MM.1S (cell line): Measurements from ENCODE around the gene DARS2.
A peak's percentile ranks its signal among the peaks of the same experiment; 100 is the strongest.

ENCODE experiments used
- DNase-seq: peaks from one replicate; pipeline ENCODE4 v3.0.0-alpha.2; 2015
- H2AFZ ChIP-seq: fragments of 300-600 bp; sonication (generic); 2 replicates; pipeline ENCODE4 v1.6.0; 2016; ENCODE audit warnings: antibody characterized with exemption, low read length
- H3F3A ChIP-seq: fragments of 300-600 bp; sonication (generic); 2 replicates; pipeline ENCODE4 v1.6.1; 2016; ENCODE audit warnings: mild to moderate bottlenecking, antibody characterized with exemption, low read length, moderate library complexity, mixed read lengths; ENCODE audit not compliant: insufficient read depth
- H3K27ac ChIP-seq: fragments of 300-600 bp; sonication (generic); 2 replicates; pipeline ENCODE4 v1.5.1; 2016; ENCODE audit warnings: mild to moderate bottlenecking, low read length
- H3K27me3 ChIP-seq: fragments of 300-600 bp; sonication (generic); replicated peaks from 2 replicates; pipeline ENCODE4 v1.6.0; 2016; ENCODE audit warnings: low read length; ENCODE audit not compliant: insufficient read depth
- H3K36me3 ChIP-seq: fragments of 300-600 bp; sonication (generic); replicated peaks from 2 replicates; pipeline ENCODE4 v1.6.1; 2016; ENCODE audit warnings: mild to moderate bottlenecking, low read length, mixed read lengths; ENCODE audit not compliant: insufficient read depth
- H3K4me1 ChIP-seq: fragments of 300-600 bp; sonication (generic); 2 replicates; pipeline ENCODE4 v1.6.1; 2016; ENCODE audit warnings: low read length, mixed read lengths
- H3K4me2 ChIP-seq: fragments of 300-600 bp; sonication (generic); 2 replicates; pipeline ENCODE4 v1.6.0; 2016; ENCODE audit warnings: low read depth, low read length
- H3K4me3 ChIP-seq: fragments of 300-600 bp; sonication (generic); 2 replicates; pipeline ENCODE4 v1.5.1; 2016; ENCODE audit warnings: low read length, mixed read lengths
- H3K79me2 ChIP-seq: fragments of 300-600 bp; sonication (generic); 2 replicates; pipeline ENCODE4 v1.6.1; 2016; ENCODE audit warnings: mixed run types, low read length, mixed read lengths
- H3K9ac ChIP-seq: fragments of 300-600 bp; sonication (generic); 2 replicates; pipeline ENCODE4 v1.6.1; 2016; ENCODE audit warnings: low read length, mixed read lengths
- H3K9me2 ChIP-seq: fragments of 300-600 bp; sonication (generic); replicated peaks from 2 replicates; pipeline ENCODE4 v1.6.1; 2016; ENCODE audit warnings: mild to moderate bottlenecking, low read length, mixed read lengths; ENCODE audit not compliant: insufficient read depth
- H3K9me3 ChIP-seq: fragments of 300-600 bp; sonication (generic); replicated peaks from 2 replicates; pipeline ENCODE4 v1.6.1; 2016; ENCODE audit warnings: mild to moderate bottlenecking, low read length, mixed read lengths; ENCODE audit not compliant: insufficient read depth
- H4K20me1 ChIP-seq: fragments of 300-600 bp; sonication (generic); 2 replicates; pipeline ENCODE4 v1.6.1; 2016; ENCODE audit warnings: mild to moderate bottlenecking, low read length, moderate library complexity, mixed read lengths; ENCODE audit not compliant: insufficient read depth
- CTCF ChIP-seq: fragments of 300-600 bp; sonication (generic); IDR thresholded peaks from 2 replicates; pipeline ENCODE4 v1.5.1; 2016; ENCODE audit warnings: antibody characterized with exemption, low read length, mixed read lengths
- EZH2 ChIP-seq: fragments of 300-600 bp; sonication (generic); optimal IDR thresholded peaks from 2 replicates; pipeline ENCODE3; 2017; ENCODE audit warnings: low read depth, mild to moderate bottlenecking, antibody characterized with exemption, low read length, mixed read lengths
- EZH2phosphoT487 ChIP-seq: fragments of 300-600 bp; sonication (generic); IDR thresholded peaks from 2 replicates; pipeline ENCODE4 v1.6.1; 2018; ENCODE audit warnings: antibody characterized with exemption, low read length

DARS2 gene

DNA sequence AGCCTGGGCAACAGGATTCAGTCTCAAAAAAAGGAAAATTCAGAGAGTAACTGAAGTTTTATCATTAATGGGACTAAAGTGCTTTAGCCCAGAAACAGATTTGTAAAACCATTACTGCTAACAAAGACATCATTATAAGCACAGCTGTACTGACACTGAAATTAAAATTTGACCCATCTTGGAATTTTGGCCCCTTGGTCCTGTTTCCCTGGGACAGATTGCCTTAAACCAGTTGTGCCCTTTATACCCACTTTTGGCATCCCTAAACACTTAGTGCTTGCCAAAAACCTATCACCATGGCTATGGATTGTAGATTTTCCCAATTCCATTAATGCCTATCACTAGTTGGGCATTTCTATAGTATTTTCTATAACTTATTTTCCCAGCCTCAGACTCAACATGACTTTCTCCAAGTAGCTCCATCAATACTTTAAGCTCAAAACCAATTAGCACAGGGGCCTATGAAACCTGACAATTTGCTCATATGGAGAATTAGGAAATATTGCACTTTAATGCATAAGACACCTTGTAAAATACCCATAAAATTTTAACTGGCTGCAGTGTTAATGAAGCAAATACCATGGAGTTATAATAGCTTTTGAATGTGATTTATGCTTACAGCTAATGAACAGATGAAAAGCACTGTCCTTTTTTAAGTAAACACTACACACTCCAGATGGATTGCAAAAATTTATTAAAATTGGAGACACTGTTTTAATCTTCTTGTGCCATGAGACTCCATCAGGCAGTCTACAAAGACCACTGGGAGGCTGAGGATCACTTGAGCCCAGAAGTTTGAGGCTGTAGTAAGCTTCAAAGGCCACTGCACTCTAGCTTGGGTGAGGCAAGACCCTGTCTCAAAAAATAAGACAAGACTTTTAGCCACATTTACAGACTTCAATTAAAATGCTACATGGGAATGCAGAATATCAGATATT is 39.0 kb downstream of the DARS2 start:
- TF ChIP-seq EZH2 = no peak
- TF ChIP-seq EZH2phosphoT487 = no peak
- TF ChIP-seq CTCF = no peak
- Histone ChIP-seq H3K36me3 (peaks cover 31% of the 10 kb centered on the region), H4K20me1 (peaks cover 44% of the 10 kb centered on the region), H3K9me2 (no peaks in the 10 kb centered on the region), H3K9me3 (no peaks in the 10 kb centered on the region), H2AFZ (no peak overlapping the region), H3F3A (peaks cover 77% of the 10 kb centered on the region), H3K27ac (peak overlapping the region; percentile 26; the same call in 1 of the 2 replicates), H3K27me3 (no peaks in the 10 kb centered on the region), H3K4me3 (no peak overlapping the region), H3K4me2 (peak overlapping the region; percentile 77; the same call in 1 of the 2 replicates), H3K79me2 (peaks cover 38% of the 10 kb centered on the region), H3K9ac (no peak overlapping the region), H3K4me1 (peaks cover 35% of the 10 kb centered on the region)
- no peak for DNase-seq

DNA sequence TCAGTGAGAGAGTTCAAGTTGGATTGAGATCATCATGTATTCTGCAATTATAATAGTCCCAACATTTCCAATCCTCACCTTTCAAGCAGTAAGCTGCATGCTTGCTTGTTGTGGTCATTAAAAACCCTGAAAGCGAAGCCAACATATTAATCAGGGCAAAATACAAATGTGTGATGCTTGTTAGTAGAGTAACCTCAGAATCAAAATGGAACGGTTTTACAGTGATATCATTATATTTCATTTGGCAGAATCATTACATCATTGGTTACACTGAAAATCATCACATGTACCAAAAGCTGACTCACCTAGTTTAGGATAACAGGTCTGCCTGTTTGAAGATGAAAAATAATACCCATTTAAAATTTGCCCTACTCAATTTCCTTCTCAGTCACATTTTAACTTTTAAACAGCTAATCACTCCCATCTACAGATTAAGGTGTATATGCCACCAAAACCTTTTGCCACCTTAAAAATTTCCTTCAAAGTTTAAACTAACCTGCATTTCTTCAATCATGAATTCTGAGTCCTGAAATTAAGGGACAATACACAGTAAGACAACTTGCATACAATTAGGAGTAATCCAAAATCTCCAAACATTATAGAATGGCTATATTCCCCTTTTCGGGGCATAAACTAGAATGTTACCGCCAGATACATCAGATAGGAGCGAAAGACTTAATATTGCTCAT is 39.9 kb downstream of the DARS2 start:
- no peaks in the 10 kb centered on the region for H3K9me3 ChIP-seq
- peaks cover 39% of the 10 kb centered on the region for H3K4me1 ChIP-seq
- peak overlapping the region; percentile 86; the same call in 1 of the 2 replicates for H3K27ac ChIP-seq
- no peaks in the 10 kb centered on the region for H3K27me3 ChIP-seq
- peaks cover 85% of the 10 kb centered on the region for H3F3A ChIP-seq
- H3K9me2 ChIP-seq = no peaks in the 10 kb centered on the region
- no peak overlapping the region for H3K4me3 ChIP-seq
- peaks cover 44% of the 10 kb centered on the region for H4K20me1 ChIP-seq
- no peak for TF ChIP-seq EZH2phosphoT487
- TF ChIP-seq EZH2 = no peak
- no peak for TF ChIP-seq CTCF
- peaks cover 31% of the 10 kb centered on the region for H3K36me3 ChIP-seq
- peak overlapping the region; percentile 77; the same call in 1 of the 2 replicates for H3K4me2 ChIP-seq
- H2AFZ ChIP-seq = no peak overlapping the region
- H3K79me2 ChIP-seq = peaks cover 38% of the 10 kb centered on the region
- no peak overlapping the region for H3K9ac ChIP-seq
- DNase-seq = no peak

DNA sequence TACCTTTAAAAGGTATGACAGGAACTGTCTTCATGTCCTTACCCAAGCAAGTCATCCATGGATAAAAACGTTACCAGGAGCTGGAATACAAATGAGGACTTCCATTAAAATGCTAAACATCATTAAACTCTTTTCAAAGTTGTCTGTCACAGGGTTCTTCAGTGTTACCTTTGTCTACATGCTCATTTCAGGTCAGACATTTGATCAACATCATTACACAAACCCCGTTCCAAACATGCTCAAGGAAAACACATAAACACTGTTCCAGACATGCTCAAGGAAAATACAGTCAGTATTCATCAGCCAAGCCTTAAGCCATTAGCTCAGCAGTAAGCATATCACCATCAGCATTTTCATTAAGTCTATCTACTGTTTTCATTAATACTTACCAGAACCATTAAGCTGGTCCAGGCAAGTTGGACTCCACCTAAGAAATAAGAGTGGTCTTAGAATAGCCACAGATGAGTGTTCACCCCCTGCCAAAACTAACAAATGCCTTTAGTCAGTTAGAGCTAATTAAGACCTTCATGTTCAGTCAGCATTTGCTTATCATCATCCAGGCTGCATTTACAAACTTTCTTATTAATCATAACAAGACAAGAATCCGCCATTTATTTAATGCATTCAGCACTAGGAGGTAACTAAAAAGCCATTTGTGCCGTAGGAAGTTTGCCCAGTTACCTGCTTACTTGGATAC is 41.1 kb downstream of the DARS2 start:
- peaks cover 43% of the 10 kb centered on the region for H3K4me1 ChIP-seq
- peaks cover 31% of the 10 kb centered on the region for H3K36me3 ChIP-seq
- H3K9me3 ChIP-seq = no peaks in the 10 kb centered on the region
- H2AFZ ChIP-seq = no peak overlapping the region
- H3K4me2 ChIP-seq = peak overlapping the region; percentile 77
- H3K9ac ChIP-seq = peak overlapping the region; percentile 83; the same call in 1 of the 2 replicates
- peaks cover 44% of the 10 kb centered on the region for H4K20me1 ChIP-seq
- no peak for TF ChIP-seq CTCF
- TF ChIP-seq EZH2 = no peak
- no peaks in the 10 kb centered on the region for H3K9me2 ChIP-seq
- H3K27ac ChIP-seq = peak overlapping the region; percentile 86; the same call in 1 of the 2 replicates
- peaks cover 38% of the 10 kb centered on the region for H3K79me2 ChIP-seq
- peak overlapping the region; percentile 90 for H3K4me3 ChIP-seq
- H3F3A ChIP-seq = peaks cover 78% of the 10 kb centered on the region
- no peaks in the 10 kb centered on the region for H3K27me3 ChIP-seq
- no peak for DNase-seq
